Brain microvascular endothelial cell (primary cell): ENCODE measurements around the gene SQSTM1.
"Not testable (repeated sequence)": the region's sequence is repeated elsewhere in the genome, so short reads cannot be mapped to it uniquely, and the experiment has no call there.

Experiments
- DNase-seq: peaks from one replicate; pipeline ENCODE4 v3.0.0-alpha.2; 2020
- H3K27ac ChIP-seq: fragments of 250-450 bp; sonication (Bioruptor Pico); 2 replicates; pipeline ENCODE4 v1.5.1; 2020; ENCODE audit warnings: mild to moderate bottlenecking, moderate library complexity
- H3K27me3 ChIP-seq: fragments of 250-450 bp; sonication (Bioruptor Pico); replicated peaks from 2 replicates; pipeline ENCODE4 v1.5.1; 2020; ENCODE audit warnings: mild to moderate bottlenecking
- H3K36me3 ChIP-seq: fragments of 250-450 bp; sonication (Bioruptor Pico); replicated peaks from 2 replicates; pipeline ENCODE4 v1.5.1; 2020; ENCODE audit warnings: mild to moderate bottlenecking
- H3K4me3 ChIP-seq: 2 replicates; pipeline ENCODE4 v1.5.1; 2011; ENCODE audit warnings: low read depth, mild to moderate bottlenecking, control low read depth, low read length, moderate library complexity
- in situ Hi-C: cut with HindIII; loops from 2 replicates; pipeline ENCODE4 v1.10.0; 2017; ENCODE audit warnings: low sequenced_read_pairs, low pct_ligation_motif_present
- TF ChIP-seq, protein P1 (sequence below): IDR thresholded peaks from 2 replicates; pipeline ENCODE4 v1.5.1; 2011; ENCODE audit warnings: low read depth, mild to moderate bottlenecking, moderate library complexity, low read length, control low read depth, inconsistent platforms; ENCODE audit errors: missing control alignments

Gene SQSTM1

DNA sequence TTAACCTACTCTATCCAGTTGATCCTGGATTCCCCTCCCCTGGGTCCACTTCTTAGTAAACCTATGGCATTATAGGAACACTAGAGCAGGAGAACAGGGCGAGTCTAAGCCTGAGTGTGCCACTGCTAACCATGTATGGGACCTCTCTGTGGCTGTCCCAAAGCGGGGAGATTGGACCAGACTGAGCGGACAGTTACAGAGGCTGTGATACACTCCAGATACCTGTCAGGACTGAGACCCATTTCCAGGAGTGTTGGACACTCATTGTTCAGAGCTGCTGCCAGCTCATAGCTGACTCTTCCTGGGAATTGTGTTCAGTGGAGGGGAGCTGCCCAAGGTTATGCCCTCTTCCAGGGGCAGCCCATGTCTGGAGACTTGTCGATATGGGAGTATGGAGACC, 38.9 kb upstream of the SQSTM1 start:
- TF ChIP-seq, protein P1, sequence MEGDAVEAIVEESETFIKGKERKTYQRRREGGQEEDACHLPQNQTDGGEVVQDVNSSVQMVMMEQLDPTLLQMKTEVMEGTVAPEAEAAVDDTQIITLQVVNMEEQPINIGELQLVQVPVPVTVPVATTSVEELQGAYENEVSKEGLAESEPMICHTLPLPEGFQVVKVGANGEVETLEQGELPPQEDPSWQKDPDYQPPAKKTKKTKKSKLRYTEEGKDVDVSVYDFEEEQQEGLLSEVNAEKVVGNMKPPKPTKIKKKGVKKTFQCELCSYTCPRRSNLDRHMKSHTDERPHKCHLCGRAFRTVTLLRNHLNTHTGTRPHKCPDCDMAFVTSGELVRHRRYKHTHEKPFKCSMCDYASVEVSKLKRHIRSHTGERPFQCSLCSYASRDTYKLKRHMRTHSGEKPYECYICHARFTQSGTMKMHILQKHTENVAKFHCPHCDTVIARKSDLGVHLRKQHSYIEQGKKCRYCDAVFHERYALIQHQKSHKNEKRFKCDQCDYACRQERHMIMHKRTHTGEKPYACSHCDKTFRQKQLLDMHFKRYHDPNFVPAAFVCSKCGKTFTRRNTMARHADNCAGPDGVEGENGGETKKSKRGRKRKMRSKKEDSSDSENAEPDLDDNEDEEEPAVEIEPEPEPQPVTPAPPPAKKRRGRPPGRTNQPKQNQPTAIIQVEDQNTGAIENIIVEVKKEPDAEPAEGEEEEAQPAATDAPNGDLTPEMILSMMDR, result no peak
- in situ Hi-C loops, result no loop called here
- Histone ChIP-seq H3K27ac (no peak overlapping the region), H3K27me3 (no peaks in the 10 kb centered on the region), H3K4me3 (no peak overlapping the region), H3K36me3 (peaks cover 6% of the 10 kb centered on the region)
- DNase-seq, result no peak

DNA sequence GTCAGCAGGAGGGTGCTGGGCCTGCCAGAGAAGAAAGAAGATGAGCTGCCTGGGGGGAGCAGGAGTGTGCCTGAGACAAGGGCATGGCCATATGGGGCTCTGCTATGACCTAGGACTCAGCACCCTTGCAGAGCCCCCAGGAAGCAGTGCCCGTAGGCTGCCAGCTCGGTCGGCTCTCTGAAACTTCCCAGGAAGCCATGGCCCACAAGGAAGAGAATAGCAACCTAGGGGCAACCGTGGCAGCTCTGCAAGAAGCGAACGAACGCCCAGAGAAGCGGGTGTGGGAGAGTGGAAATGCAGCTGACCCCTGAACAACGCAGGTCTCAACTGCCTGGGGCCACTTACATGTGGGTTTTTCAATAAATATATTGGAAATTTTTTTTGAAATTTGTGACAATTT, 37.6 kb upstream of the SQSTM1 start:
- Histone ChIP-seq H3K27me3 (no peaks in the 10 kb centered on the region), H3K27ac (no peak overlapping the region), H3K4me3 (no peak overlapping the region), H3K36me3 (peaks cover 1% of the 10 kb centered on the region)
- TF ChIP-seq, protein P1, result no peak
- in situ Hi-C loops, result no loop called here
- DNase-seq, result no peak

DNA sequence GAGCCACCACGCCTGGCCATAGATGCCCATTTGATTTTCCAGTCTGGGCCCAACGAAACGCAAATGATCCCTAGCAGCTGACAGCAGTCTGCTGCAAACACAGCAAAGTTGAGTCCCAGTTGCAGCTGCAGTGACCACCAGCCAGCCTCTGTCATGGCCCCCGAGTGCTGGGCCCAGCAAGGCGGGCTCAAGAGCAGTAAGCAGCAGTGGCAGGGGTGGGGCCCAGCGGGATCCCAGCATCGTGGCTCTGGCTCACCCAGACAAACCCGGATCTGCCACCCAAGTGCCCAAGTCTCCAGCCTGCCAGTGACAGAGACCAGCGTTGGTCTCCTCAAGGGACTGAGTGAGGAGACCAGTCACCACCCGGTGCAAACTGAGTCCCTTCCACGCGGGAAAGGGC, 33.8 kb upstream of the SQSTM1 start:
- H3K36me3 ChIP-seq, result no peaks in the 10 kb centered on the region
- no peaks in the 10 kb centered on the region for H3K27me3 ChIP-seq
- no peak overlapping the region for H3K27ac ChIP-seq
- no peak for DNase-seq
- TF ChIP-seq, protein P1, result no peak
- H3K4me3 ChIP-seq, result no peak overlapping the region
- in situ Hi-C loops, result no loop called here

DNA sequence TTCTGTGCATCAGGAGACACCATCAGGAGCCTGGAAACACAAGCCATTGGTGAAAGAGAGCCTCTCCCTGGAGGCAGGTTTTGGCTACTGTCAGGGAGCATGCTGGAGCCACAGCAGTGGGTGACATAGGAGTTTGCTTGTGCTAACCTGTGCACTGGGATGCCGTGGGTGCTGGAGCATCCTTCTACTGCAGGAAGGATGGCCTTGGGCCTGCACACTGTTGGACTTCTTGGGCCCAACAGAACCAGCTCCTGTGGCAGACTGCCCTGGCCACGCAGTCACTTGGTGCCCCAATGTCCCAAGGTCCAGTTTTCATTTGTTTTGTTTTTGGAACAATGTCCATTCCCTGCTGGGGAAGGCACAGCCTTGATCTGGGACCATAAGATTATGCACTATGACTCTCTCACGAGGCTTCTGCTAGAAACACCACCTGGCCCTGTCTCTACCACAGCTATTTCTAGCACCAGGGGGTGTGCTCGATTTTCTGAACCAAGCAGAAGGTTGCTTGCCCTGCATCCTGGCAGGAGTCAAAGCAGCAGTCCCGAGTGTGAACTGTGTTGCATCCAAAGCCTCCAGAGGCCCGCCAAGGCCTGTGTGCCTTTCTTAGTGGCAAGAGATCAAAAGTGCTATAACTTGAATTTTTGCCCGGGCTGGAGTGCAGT, 32.4 kb upstream of the SQSTM1 start:
- Histone ChIP-seq H3K36me3 (no peaks in the 10 kb centered on the region), H3K27ac (no peak overlapping the region), H3K27me3 (no peaks in the 10 kb centered on the region), H3K4me3 (no peak overlapping the region)
- no peak for DNase-seq
- in situ Hi-C loops, result no loop called here
- TF ChIP-seq, protein P1, result no peak

DNA sequence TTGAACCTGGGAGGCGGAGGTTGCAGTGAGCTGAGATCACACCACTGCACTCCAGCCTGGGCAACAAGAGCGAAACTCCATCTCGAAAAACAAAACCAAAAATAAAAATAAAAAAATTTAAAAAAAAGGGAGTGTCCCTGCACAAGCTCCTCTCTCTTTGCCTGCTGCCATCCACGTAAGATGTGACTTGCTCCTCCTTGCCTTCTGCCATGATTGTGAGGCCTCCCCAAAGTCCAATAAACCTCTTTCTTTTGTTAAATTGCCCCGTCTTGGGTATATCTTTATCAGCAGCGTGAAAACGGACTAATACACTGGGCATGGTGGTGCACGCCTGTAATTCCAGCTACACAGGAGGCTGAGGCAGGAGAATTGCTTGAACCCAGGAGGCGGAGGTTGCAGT, 31.4 kb upstream of the SQSTM1 start:
- H3K36me3 ChIP-seq, H3K4me3 ChIP-seq, in situ Hi-C loops, H3K27me3 ChIP-seq, DNase-seq, H3K27ac ChIP-seq: not testable (repeated sequence)

DNA sequence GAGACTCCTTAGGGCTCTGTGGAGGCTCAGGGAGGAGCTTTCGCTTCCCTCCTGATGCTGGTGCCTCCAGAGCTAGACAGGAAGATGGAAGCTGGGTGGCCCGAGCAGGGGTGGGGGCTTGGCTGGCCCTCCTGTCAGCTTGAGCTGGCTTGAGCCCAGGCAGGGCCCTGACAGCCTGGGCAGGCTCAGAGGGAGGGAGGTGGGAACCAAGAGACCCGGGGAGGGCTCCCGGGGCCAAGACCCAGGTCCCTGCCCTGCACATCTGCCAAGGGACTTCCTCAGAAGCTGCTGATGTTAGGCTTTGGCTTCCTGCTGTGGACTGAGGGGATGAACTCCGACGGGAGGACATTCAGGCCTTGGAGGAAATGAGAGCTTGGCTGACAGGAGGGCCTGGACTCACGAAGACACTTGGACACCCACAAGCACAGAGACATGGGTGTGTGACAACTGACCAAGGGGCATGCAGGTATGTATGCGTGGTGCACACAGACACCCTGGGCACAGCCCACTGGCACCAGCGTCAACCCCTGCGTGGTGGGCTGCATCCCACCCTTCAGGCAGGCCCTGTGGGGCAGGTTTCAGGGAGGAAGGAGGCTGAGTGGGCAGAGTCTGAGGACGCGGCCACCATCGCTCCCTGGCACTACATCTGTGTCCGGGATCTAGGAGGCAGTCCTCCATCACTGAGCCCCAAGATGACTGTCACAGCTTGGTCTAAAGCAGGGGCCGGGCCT, 28.7 kb upstream of the SQSTM1 start:
- Histone ChIP-seq H3K27ac (no peak overlapping the region), H3K27me3 (no peaks in the 10 kb centered on the region), H3K4me3 (no peak overlapping the region), H3K36me3 (peaks cover 3% of the 10 kb centered on the region)
- DNase-seq, result no peak
- TF ChIP-seq, protein P1, result no peak
- in situ Hi-C loops, result no loop called here
